ENCODE measurements around the gene AGAP1.

The AGAP1 gene

DNA sequence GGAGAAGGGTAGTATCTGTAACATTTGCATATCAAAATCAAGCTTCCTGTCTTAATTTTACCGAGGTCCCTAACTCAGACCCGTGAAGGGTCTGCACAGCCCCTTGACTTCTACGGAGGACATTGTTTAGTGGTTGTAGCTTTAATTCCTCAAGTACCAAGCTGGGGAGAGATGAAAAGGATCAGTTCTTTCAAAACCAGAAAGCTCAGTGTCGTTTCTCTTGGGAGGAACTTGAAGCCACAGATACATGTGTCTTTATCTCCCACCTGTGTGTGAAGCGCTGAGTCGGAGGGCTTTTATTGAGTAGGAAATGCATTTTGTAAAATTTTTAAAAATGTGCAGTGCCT is 410.7 kb downstream of the AGAP1 start:
- DNase-seq, result no peak

DNA sequence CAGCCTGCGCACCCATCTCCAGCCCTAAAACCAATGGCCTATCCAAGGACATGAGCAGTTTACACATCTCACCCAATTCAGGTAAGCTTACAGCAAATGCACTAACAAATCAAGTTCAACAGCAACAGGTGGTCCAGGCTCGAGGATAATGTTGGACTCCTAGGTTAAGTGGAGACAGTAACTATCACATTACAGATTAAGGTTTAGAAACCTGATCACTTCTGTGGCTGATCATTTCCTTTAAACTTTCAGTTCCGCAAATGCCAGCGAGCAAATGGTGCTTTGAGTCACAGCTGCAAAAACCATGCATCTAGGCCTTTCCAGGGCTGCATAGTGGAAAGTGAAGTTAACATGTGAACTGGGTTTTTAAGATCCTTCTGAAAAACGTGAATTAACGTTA is 415.0 kb downstream of the AGAP1 start:
- no peak for DNase-seq

DNA sequence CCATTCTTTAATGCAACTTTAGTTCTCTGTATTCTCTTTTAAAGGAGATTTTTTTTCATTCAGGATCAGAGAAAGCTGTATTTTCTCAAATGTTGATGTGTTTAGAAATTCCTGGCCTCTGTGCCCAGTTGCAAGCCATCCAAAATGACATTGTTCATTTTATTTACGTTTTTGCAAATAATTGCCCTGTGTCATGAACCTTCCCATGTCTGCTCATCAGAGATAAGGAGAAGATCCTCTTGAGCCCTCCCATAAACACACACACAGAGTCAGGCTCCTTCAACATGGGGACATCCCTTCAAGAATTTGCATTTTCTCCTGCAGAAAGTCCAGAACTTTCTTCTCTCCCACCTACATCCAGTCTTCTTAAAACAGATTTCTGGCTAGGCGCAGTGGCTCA is 415.5 kb downstream of the AGAP1 start:
- DNase-seq, result no peak

DNA sequence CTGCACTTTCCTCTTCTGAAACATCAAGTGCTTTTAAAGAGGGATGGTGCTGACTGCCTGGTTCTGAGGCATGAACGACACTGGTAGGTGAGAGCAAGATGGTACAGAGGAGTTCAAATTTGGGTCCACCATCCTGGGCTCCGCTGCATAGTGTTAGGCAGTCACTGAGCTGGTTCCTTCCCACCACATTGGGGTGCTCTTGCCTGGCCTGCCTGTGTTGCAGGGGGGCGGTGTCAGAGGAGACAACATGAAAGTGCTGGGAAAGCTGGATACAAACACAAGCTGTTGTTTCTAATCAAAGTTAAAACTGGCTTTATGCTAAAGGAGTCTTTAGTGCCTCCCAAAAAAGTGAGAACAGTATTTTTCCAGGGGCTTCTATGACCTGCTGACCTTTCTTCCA is 416.2 kb downstream of the AGAP1 start:
- no peak for DNase-seq

DNA sequence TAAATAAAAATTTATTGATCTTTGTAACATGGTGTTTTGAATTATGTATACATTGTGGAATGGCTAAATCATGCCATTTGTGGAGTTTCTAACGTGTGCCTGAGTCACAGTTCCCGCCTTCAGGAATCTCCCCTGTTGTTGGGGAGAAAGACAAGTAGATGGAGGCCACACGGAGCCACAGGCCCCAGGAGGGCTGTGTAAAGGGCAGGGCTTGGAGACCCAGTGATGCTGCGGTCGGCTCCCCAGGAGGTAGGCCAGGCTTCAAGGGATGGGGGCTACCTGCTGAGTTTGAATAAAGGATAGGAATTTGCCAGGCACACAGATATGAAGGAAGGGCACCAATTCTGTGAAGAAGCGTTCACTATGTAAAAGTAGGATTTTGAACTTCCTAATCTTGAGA is 417.3 kb downstream of the AGAP1 start:
- no peak for DNase-seq

DNA sequence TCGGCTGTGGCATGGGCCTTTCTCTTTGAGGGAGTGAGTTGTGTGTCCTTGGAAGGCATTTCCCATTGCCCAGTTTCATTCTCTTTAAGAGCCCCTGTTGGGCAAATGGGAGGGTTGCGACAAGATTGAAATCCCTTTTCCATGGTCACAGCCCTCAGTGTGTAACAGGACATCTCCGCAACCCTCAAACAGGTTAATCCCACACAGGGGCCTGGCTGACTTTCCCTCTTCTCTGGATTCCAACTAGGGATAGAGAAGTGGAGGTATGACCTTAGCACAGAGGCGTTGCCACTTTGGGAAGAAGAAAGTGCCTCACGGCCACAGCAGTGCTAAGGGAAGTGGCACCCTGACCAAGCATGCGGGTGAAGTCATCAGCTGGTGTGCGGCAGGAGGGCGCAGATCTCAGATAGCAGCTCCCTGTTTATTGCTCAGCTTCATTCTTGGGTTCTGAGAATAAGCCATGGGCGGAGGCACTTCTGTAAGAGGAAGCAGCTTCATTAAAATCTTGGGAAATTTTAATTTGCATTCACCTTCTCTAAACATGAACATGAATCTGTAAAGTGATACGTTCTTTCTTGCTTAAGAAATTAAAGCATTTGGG is 417.9 kb downstream of the AGAP1 start:
- no peak for DNase-seq

DNA sequence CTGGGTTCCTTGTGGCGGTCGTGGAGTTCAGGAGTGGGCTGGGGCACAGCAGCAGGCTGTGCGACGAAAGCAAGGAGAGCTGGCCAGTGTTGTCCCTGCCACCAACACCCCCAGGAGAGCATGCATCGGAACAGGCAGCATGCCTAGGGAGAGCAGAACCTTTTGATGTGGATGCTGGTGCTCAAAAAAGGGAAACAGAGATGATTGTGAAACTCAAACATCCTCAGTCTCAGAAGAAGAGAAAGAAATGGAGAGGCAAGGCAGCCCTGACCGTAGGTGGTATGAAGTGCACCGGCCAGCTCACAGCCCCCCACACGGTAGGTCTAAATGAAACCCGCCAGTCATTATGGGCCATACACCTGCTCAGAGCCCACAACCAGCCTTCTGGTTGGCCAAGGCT is 420.9 kb downstream of the AGAP1 start:
- no peak for DNase-seq

DNA sequence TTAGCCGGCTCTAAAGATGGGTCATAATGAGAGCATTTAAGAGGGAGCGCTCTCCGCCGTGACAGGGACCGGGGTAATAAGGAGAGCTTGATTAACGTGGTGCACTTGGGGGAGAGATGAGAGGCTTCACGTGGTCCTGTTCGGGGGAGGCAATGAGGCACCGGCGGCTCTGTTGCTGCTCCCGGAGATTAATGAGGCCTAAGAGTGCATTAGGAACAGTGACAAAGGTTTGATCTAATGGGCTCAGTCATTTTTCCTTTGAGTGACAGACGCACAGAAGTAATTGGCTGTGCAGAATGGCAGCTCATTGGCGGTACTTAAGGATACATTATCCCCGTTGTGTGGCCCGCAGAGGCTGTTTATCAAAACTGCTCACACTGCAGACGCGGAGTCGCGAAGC is 423.7 kb downstream of the AGAP1 start:
- DNase-seq, result no peak

DNA sequence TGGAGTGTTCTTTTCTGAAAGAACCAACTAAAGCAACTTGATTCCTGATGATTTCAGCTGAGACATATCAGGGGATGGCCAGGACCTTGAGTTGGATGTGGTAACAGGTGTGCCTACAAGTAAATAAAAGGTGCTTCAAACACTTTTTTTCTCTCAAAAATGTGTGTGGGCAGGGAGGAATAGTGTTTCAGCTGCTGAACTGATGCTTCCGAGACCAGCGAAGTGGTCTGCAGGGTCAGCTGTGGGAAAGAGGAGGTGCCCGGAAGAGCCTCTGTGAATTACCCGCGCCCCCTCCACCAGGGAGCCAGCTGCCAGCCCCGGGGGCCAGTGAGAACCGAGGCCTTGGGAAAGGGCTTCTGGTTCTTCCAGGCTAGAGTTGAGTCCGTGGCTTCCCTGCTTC is 425.0 kb downstream of the AGAP1 start:
- no peak for DNase-seq

DNA sequence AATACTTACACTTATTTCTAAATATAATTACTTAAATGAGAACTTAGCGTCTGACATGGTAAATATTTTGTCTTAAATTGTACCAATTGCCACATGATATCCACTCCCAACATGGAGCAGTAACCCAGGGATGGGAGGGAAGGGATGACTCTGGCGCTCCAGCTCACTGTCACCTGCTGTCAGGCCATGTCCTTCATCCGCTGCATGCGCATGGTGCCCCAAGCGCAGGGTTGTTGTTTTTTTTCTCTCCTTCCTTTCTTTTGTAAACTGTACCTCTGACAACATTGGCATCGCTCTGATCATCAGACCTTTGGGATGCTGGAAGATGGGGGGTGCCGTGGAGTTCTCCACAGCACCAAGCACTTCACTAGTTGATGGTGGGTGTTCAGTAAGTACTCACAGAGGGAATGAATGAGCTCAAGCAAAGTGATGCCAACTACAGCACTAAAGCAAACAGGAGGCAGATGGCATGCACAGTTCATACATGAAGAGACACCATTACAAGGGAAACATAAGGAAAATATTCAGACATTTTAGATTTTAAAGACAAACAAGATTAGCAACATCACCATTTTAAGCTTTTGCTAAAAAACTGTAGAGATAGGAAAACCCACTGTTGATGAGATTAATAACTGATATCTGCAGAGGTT is 426.5 kb downstream of the AGAP1 start:
- peak; percentile 27 for DNase-seq

DNA sequence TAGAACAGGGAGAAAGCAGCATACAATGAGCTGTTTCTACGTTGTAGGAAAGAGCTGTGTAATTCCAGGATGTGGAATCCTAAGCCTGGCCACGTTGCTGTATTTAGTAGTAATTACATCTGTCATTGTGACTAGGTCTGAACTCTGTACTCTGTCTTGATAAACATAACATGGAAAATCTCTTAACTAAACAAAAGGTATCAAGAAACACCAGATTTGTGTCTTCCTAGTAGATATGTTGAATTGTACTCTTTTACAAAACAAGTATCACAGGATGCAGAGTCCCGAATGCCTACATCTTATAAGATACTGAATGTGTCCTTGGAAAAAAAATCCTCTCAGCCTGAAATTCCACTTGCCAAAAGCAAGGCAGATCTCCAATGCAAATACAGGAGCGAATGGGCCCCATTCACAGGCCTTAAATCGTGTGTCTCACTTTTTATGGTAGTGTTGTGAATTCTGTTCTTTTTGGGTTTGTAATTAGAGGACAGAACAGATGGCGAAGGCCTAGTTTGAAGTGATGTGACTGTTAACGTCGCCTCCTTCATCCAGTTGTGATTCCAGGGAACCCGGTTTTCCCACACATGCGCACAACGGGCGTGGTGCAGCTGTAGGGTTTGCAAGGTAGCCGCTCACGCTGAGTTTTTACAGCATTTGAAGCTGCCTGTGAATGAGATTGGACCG is 427.8 kb downstream of the AGAP1 start:
- DNase-seq, result peak; percentile 14

DNA sequence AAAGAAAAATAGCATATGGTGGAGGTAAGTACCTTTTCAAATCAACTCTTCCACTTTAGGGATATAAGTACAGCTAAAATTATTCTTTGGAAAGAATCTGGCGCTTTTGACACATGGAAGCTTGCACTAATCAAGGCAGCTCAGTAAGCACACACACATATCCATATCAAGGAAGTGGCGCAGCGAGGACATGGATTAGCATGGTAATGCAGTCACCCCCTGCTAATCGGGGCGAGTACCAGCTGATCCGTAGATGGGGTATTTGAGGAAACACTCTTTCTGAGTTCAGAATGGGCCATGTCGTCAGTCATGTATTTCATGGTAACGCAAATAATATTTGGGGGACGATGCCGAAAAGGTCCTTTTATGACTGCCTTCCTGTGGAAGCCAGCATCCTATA is 429.0 kb downstream of the AGAP1 start:
- no peak for DNase-seq

DNA sequence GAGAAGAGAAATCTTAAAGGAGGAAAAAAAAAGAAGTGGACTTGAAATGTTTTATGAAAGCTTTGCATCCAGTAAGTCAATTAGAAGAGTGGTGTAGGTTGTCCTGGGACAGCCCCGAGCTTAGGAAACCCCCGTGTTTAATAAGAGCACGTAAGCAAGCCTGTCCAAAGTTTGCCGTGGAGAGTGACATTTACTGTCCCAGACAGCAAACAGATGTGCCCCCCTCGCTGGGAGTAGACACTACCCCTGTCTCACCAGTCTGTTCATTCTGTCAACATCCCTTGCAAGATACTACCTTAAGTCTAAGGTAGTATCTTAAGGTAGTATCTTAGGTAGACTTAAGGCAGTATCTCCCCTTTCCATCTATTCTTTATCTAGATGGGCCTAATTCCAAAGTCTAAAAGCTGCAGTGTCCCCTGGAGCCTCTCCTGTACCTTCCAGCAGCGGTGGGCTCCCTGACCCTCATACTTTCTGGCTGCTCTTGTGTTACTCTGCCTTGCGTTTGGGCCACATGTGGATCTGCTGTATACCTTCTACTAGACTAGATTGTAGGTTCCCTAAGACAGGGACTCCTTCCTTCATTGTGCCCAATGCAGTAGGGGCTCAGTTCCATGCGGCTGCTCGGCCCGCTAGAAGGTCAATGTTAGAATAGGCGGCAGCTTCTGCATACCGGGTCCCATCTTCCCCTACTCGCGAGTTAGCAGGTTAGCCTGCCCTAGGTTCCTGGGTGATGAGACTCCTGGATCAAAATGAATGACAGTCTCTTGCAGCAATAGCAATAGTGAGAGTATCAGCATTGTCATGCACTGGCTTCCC is 430.2 kb downstream of the AGAP1 start:
- DNase-seq, result no peak

DNA sequence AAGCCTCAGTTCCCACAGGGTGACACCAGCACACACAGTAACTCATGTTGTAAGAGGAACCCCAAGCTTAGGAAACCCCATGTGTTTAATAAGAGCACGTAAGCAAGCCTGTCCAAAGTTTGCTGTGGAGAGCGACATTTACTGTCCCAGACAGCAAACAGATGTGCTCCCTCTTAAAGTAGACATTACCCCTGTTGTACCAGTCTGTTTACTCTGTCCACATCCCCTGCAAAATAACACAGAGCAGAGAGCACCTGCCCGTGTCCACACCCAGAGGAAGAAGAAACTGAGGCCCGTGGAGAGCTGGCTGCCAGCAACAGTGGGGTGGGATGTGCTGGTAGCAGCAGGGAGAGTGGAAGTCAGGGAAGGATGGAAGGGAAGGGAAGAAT is 430.8 kb downstream of the AGAP1 start:
- no peak for DNase-seq

DNA sequence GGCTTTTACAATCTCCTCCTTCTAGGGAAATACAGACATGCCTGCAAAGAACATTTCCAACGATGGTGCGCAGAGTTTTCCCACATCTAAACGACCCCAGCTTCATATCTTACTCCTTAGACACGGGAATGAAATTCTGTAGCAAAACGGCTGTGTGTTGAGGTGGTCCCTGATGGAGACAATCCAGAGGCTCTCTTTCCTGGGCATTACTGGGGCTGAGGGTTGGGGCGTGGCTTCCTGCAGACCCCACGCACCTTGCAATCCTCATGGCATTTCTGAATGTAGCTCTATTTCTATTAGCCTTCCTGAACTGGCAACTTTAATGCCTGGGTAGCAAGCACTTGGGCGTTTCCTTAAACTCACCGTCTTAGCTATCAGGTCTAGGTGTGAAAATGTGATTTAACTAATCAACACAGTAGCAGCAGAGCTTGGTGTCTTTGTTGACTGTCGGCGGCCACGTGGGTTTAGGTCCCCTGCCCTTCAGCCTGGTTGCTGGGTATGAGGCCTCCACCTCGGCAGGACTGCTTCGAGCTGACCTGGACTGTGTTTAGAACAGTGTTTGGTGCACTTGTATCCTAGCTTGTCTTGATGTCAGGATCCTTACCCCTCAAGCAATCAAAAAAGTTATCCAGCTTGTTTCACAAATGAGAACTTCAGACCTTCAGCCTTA is 431.5 kb downstream of the AGAP1 start:
- no peak for DNase-seq

DNA sequence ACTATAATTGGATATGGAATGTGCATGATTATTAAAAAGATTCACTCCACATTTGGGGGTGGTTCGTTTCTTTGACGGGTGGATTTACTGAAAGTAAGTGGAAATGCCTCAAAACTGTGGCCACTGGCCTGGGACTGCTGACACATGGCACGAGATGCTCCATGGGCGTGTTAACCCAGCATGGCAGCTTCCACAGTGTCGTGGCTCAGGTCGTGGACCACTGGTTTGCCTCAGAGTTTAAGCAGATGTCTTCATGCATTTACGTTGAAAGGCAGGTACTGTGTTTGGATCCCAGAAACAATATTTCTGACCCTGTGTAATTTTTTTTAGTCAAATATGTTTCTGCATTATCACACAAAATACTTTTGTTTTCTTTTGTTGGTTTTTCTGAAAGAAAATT is 432.4 kb downstream of the AGAP1 start:
- no peak for DNase-seq

DNA sequence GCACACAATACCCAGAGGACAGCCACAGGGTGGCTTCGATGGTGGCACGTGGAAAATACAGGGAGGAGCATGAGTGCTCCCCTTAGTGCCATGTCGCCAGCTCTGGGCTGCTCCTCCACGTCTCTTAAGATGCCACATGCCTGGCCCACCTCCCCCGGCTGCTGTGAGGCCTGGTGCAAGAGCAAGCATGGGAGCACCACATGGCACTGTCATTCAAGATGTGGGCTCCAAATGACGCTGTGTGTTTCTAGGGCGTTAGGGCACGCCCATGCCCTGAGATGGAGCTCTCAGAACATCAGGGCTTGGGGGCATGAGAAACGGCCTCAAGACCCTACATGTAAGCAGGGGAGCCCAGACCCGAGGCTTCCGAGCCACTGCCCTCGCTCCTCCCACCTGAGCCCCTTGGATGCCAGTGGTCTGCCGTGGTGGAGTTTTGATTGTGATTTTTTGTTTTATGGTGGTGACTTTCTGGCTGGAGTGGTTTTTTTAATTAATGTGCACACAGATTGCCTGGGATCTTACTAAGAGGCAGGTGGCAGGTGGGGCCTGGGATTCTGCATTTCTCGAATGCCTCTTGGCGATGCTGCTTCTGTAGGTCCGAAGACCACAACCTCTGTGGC is 435.0 kb downstream of the AGAP1 start:
- no peak for DNase-seq

DNA sequence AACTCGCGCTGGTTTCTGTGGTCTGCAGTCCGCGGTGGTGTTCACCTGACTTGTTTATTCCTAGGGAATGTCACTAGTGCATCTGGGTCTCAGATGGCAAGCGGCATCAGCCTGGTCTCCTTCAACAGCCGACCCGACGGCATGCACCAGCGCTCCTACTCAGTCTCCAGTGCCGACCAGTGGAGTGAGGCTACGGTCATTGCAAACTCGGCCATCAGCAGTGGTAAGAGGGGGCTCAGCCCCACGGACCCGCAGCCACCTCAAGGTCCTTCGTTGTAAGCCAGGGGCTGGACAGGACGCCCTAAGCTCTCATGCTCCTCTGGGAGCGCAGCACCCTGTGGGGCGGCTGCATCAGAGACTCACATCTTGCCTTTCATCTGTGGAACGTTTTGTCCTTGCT is 436.9 kb downstream of the AGAP1 start:
- DNase-seq, result no peak

DNA sequence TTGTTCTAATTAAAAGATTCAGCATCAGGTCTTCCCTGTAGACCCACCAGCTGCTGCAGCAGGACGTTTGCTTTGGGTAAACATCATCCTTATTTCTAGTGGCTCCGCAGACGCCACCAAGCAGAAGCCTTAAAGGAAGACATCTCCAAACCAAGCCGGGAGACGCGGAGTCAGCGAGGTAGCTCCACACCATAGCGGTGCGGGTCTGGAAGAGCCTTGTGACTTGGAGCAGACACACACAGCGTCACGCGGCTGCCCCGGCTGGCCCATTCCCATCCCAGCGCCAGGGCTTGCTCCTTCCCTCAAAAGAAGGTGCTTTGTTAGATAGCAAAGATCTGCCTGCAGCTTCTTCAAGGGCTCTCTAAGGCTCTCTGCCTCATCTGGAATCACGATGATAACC is 437.8 kb downstream of the AGAP1 start:
- DNase-seq, result no peak

DNA sequence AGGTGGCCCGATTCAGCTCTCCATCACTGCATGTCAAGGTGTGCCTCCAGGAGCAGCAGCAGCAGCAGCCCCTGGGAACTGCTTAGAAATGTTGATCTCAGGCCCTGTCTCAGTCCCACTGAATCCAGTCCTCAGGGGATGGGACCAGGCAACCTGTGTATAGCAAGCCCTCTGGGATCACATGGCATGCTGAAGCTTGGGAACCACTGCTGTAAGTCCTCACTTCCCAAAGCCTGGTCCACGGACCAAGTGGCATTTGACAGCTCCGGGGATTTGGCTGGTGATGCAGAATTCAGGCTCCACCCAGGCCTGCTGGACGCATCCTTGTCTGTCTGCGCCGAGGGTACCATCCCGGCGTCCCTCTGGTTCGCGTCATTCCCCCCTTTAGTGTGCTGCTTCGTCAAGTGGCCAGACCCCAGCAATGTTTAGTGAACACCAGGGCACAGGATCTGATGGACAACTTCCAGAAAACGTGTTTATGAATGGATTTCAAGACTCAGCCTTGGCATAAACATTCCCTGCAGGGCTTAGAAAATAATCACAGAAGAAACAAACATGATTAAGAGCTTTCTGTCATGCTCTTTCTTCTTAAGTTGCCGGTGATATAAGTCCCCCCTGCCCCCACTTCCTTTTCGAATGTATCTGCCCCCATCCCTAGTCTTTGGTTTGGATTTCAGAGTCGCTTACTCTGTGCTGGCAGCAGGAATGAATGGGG is 440.4 kb downstream of the AGAP1 start:
- no peak for DNase-seq

DNA sequence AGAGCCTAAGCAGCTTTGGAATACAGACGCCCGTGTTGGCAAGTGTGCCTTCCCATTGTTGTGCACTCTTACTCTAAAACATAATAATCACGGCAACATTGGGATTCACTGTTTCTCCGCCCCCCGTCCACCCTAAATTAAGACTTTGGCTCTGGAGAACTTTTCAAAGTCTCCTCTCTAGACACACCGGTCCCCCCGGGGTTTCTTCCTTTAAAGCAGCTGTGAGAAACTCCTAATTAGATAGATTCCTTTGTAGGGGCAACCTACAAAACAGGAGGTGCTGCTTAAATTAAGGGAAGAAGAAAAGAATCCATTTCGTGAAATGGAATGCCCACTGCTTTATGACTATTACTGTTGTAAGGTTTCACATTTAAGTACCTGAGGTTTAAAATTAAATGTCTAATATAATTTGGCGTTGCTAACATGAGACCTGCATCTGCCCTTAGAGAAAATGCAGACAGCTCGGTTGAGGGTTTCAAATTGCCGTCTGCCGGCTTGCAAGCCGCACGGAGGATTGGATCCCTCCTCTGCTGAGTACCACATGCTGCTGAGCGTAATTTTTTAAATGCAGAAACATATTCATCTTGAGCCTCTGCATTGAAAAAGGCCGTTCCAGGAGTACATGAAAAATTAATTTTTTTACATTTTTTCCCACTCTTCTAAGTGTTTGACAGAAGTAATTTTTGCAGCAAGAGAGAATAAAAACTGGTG is 441.1 kb downstream of the AGAP1 start:
- DNase-seq, result no peak

DNA sequence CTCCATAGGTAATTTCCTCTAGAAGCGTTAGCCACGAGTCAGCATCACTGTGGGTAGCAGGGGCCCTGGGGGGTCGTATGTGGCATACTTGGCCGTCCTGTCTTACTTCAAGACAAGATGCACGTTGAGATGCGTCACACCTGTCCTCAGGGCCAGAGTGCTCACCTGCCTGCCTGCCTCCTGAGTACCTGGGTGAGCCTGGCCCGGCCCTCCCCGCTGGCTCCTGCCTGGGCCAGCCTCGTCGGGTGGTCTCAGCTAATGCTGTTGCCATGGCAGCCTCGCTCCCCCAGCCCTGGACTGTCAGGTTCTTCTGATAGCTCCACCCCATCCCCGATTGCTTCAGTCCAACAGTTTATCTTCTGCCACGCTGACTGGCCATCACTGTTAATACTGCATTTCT is 441.9 kb downstream of the AGAP1 start:
- no peak for DNase-seq
